Cardiac fibroblast (primary cell): ENCODE data around the gene EXOC1L.

Experiments
- DNase-seq, 2 donors: peaks; one replicate each; pipeline versions ENCODE4 v3.0.0 to v3.0.0-alpha.2; 2010; ENCODE audit warnings: low read depth in 2 of 2
- H3K4me3 ChIP-seq, 2 donors: replicated peaks in 1 of 2; 1 replicate in 1 of 2; 2 replicates in 1 of 2; pipeline ENCODE4 v1.5.1; 2011; ENCODE audit warnings: low read depth in 2 of 2, low read length in 2 of 2, mild to moderate bottlenecking in 2 of 2, moderate library complexity in 1 of 2
- TF ChIP-seq, protein P1 (sequence below): IDR thresholded peaks from one replicate; pipeline ENCODE4 v1.5.1; 2011; ENCODE audit warnings: low read depth, mild to moderate bottlenecking, low read length, inconsistent platforms

Gene EXOC1L

DNA sequence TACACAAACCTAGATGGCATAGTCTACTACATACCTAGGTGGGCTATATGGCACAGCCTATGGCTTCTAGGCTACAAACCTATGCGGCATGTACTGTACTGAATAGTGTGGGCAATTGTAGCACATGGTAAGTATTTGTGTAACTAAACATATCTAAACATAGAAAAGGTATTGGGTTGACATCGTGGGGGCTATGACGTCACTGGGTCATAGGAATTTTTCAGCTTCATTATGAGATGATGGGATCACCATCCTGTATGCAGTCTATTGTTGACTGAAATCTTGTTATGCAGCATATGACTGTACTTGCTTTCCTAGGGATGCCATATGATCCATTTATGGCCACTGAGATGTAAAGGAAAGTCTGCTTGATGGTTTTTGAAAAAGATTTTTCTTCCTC lies 1.9 kb upstream of the EXOC1L start:
- TF ChIP-seq, protein P1, sequence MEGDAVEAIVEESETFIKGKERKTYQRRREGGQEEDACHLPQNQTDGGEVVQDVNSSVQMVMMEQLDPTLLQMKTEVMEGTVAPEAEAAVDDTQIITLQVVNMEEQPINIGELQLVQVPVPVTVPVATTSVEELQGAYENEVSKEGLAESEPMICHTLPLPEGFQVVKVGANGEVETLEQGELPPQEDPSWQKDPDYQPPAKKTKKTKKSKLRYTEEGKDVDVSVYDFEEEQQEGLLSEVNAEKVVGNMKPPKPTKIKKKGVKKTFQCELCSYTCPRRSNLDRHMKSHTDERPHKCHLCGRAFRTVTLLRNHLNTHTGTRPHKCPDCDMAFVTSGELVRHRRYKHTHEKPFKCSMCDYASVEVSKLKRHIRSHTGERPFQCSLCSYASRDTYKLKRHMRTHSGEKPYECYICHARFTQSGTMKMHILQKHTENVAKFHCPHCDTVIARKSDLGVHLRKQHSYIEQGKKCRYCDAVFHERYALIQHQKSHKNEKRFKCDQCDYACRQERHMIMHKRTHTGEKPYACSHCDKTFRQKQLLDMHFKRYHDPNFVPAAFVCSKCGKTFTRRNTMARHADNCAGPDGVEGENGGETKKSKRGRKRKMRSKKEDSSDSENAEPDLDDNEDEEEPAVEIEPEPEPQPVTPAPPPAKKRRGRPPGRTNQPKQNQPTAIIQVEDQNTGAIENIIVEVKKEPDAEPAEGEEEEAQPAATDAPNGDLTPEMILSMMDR = no peak
- H3K4me3 ChIP-seq = no peak overlapping the region
- DNase-seq = no peak

DNA sequence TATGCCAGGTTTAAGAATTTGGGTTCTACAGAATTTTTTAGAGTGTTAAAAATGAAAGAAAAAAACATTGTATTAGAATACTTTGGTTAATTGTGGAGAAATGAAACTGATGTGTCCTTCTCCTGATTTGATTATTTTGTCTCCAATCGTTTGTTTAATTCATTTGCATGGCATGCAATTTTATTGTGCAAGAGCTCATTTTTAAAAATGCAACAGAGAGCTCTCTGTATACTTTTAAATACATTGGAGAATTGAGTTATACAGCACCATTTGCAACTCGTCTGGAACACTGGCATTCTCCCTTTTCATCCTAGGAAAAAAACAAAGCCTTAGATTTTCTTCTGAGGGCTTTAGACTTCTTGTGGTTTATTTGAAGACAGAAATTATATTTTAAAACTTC lies 689 bp downstream of the EXOC1L start:
- no peak for DNase-seq

DNA sequence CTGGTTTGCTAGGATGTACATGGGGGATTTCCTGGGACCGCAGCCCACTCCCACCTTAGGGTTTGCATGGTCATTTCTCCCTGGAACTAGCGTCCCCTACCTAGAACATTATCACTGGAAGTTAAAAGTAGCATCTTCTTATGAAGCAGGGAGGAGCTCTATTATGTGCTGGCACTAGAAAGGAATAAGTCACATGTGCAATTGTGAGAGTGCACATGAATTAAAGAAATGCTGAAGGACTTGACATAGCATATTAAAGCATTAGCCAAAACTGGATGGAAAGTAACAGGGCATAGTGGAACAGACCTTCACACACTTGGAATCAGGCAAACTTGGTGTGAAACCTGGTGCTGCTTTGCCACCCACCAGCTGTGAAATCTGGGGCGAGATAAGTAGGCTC lies 2.7 kb downstream of the EXOC1L start:
- TF ChIP-seq, protein P1 = no peak
- DNase-seq = no peak
- no peak overlapping the region for H3K4me3 ChIP-seq

More for the DNA sequence above, 689 bp downstream of the EXOC1L start:
- no peak overlapping the region for H3K4me3 ChIP-seq
- TF ChIP-seq, protein P1 = no peak

DNA sequence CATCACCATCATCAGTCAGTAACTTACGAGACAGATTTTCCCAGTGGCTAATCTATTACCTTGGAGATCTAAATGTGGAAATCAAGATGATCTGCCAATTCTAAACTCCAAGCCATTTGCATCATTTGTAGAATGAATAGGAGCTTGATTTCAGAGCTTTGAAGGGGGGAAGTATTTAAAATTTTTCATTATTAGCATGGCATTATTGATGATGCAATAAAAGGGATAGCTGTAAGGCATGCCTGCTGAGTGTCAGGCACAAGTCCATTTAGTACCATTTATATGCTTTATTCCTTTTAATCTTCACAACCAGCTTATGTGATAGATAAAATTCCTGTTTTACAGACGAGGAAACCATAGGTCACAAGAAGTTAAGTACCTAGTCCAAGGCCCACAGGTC lies 5.3 kb downstream of the EXOC1L start:
- no peak for DNase-seq
- no peak overlapping the region for H3K4me3 ChIP-seq
- TF ChIP-seq, protein P1 = no peak

DNA sequence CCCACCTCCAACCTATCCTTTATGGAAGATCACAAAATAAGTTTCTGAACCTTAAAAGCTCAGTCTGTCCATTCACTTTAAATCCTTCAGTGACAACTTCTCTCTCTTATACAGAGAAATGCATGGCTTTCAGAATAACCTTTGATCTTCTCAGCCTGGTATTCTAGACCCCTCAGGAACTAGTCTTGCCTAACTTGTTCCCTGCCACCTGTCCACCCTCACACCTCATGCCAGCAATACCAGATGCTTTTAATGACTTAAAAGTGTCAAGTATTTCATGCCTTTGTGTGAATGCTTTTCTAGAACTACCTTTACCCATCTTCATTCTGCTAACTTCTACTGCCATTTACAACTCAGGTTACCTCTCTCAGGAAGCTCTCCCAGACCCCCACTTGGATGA lies 7.4 kb downstream of the EXOC1L start:
- DNase-seq = no peak
- TF ChIP-seq, protein P1 = no peak

DNA sequence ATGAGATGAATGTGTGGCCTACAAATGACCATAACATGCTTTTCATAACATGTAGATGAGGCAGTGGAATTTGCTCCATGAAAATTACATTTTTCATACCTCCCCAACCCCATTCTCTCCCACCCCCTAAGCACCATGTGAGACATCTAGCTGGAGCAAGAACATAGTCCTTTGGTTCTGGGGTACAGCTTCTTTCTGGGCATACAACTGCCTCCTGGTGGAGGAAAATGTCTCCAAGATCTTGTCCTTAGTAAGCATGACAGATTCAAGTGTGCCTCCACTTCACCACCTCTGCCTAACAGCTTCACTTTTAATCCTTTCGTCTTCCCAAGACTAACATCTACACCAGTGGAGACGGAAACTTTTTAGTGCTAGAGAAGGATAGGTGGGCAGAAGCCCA lies 8.0 kb downstream of the EXOC1L start:
- TF ChIP-seq, protein P1 = no peak
- DNase-seq = no peak
- no peak overlapping the region for H3K4me3 ChIP-seq

More for the DNA sequence above, 7.4 kb downstream of the EXOC1L start:
- H3K4me3 ChIP-seq = no peak overlapping the region

DNA sequence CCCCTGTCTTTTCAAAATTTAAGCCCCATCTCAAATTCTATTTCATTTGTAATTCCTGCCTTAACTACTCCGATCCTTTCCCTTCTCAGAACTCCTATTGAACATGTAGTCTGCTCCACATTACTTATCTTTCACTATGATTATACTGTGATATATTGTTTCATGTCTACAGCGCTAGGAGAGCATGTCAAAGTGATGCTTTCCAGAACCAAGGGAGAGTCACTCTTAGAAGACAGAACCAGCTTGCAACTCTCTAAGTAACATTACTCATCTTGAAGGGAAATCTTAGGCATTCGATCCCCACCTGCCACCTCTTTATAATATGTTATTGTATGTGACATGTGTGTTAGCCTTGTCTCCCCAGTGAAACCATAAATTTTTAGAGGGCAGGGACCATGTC lies 10.5 kb downstream of the EXOC1L start:
- DNase-seq = no peak
- TF ChIP-seq, protein P1 = no peak
- no peak overlapping the region for H3K4me3 ChIP-seq
